HG03378 (cell line): Measurements from ENCODE around the gene BNC2.

Experiments used
- ATAC-seq: cut with Tn5 transposase; IDR thresholded peaks from one replicate; pipeline ENCODE4 v1.9.1; 2021; ENCODE audit warnings: mild to moderate bottlenecking, moderate library complexity; ENCODE audit not compliant: unreplicated experiment

The BNC2 gene

GRCh38 chr9:16817002-16817401, 53.5 kb downstream of the BNC2 start:
- no peak for ATAC-seq

GRCh38 chr9:16816011-16816410, 54.5 kb downstream of the BNC2 start:
- no peak for ATAC-seq

GRCh38 chr9:16815079-16815478, 55.4 kb downstream of the BNC2 start:
- ATAC-seq = no peak

GRCh38 chr9:16813838-16814237, 56.6 kb downstream of the BNC2 start:
- ATAC-seq = no peak

GRCh38 chr9:16811987-16812685, 58.3 kb downstream of the BNC2 start:
- no peak for ATAC-seq

- ATAC-seq = no peak
Measured at GRCh38 chr9:16809912-16810610, 60.4 kb downstream of the BNC2 start.

GRCh38 chr9:16806674-16807073, 63.8 kb downstream of the BNC2 start:
- no peak for ATAC-seq

GRCh38 chr9:16803648-16804047, 66.8 kb downstream of the BNC2 start:
- ATAC-seq = no peak

- no peak for ATAC-seq
Measured at GRCh38 chr9:16801871-16802466, 68.5 kb downstream of the BNC2 start.

GRCh38 chr9:16796304-16796825, 74.1 kb downstream of the BNC2 start:
- no peak for ATAC-seq

- ATAC-seq = no peak
Measured at GRCh38 chr9:16794871-16795639, 75.4 kb downstream of the BNC2 start.

GRCh38 chr9:16794103-16794502, 76.4 kb downstream of the BNC2 start:
- ATAC-seq = no peak

- no peak for ATAC-seq
Measured at GRCh38 chr9:16787724-16788123, 82.7 kb downstream of the BNC2 start.

- no peak for ATAC-seq
Measured at GRCh38 chr9:16784002-16784401, 86.5 kb downstream of the BNC2 start.

GRCh38 chr9:16782490-16782889, 88.0 kb downstream of the BNC2 start:
- no peak for ATAC-seq

GRCh38 chr9:16775330-16775729, 95.1 kb downstream of the BNC2 start:
- no peak for ATAC-seq

GRCh38 chr9:16773617-16774016, 96.9 kb downstream of the BNC2 start:
- ATAC-seq = no peak

- no peak for ATAC-seq
Measured at GRCh38 chr9:16773116-16773515, 97.4 kb downstream of the BNC2 start.

- ATAC-seq = no peak
Measured at GRCh38 chr9:16771356-16771755, 99.1 kb downstream of the BNC2 start.

GRCh38 chr9:16769291-16769690, 101.2 kb downstream of the BNC2 start:
- ATAC-seq = no peak

GRCh38 chr9:16768816-16769215, 101.7 kb downstream of the BNC2 start:
- no peak for ATAC-seq
